Stimulated activated CD8-positive, alpha-beta memory T cell treated with anti-CD3 and anti-CD28 coated beads, Interleukin-4, amount 100 ng/mL, for 1 hour (primary cell): ENCODE measurements around the gene MEP1B.

Source experiments
- DNase-seq, 2 donors: peaks; one replicate each; pipeline ENCODE4 v3.0.0-alpha.2; 2020; ENCODE audit warnings: low read depth in 2 of 2, low spot score in 1 of 2

The MEP1B gene

GRCh38 chr18:32262092-32262491 is 72.3 kb downstream of the MEP1B start:
- DNase-seq = no peak

- DNase-seq = no peak
These were observed 74.6 kb downstream of the MEP1B start for GRCh38 chr18:32264401-32264800.

DNA sequence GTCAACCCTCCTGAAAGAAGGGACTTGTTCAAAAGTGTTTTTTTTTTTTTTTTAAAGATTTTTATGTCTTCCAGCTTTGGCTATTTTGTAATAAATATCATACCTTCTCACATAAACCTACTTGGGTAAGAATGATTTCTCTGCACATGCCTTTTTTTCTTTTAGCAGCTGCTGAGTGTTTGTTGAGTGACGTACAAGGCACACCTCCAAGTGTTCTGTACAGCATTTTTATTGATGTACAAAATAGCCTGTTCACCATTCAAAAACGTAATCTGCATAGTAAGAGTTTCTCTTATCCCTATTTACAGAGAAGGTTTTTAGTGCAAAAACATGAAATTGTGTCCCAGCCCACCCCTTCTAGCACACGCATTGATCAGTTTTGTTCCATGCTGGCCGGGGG is 77.6 kb downstream of the MEP1B start:
- DNase-seq = no peak
